A673 (cell line): ENCODE measurements around the gene LRRN2. TPM values are rescaled to one million over a fixed set of nuclear protein-coding genes. Genes with fewer than 3 reads are reported as not detected.

Experiments used
- BruUV-seq: library from RNA; stranded (reverse); fragments of 400-500 nt; replicated peaks from 2 replicates; lab custom pipeline; 2021; lab: Mats Ljungman, UMichigan
- CTCF ChIA-PET: fragments of 300-600 bp; sonication (Branson Sonifier 250); formaldehyde crosslinking; loops from one replicate; lab custom pipeline; 2022; ENCODE audit warnings: antibody characterized with exemption; lab: Charles Lee
- POLR2A ChIA-PET: fragments of 300-600 bp; sonication (Branson Sonifier 250); formaldehyde crosslinking; loops from one replicate; lab custom pipeline; 2022; ENCODE audit warnings: antibody characterized with exemption; ENCODE audit not compliant: low non-redundant PET; lab: Charles Lee
- DNase-seq: peaks from one replicate; pipeline ENCODE4 v3.0.0-alpha.2; 2015; ENCODE audit warnings: low spot score
- H3K27ac ChIP-seq: fragments of 200-600 bp; sonication (generic); 2 replicates; pipeline ENCODE4 v1.5.1; 2016; ENCODE audit warnings: mixed run types, low read depth, mild to moderate bottlenecking, mixed read lengths, antibody characterized with exemption, low read length; ENCODE audit not compliant: poor library complexity, severe bottlenecking
- H3K27me3 ChIP-seq: fragments of 200-600 bp; sonication (generic); replicated peaks from 2 replicates; pipeline ENCODE4 v1.6.1; 2017; ENCODE audit warnings: mixed run types, low read depth, mild to moderate bottlenecking, mixed read lengths, antibody characterized with exemption, low read length; ENCODE audit not compliant: insufficient read depth, poor library complexity
- H3K36me3 ChIP-seq: fragments of 200-600 bp; sonication (generic); 2 replicates; pipeline ENCODE4 v1.6.1; 2016; ENCODE audit warnings: mixed run types, mild to moderate bottlenecking, mixed read lengths, antibody characterized with exemption, low read length; ENCODE audit not compliant: insufficient read depth, poor library complexity, severe bottlenecking
- H3K4me1 ChIP-seq: fragments of 200-600 bp; sonication (generic); 2 replicates; pipeline ENCODE4 v1.6.1; 2017; ENCODE audit warnings: mixed run types, mild to moderate bottlenecking, mixed read lengths, antibody characterized with exemption, low read length; ENCODE audit not compliant: insufficient read depth, poor library complexity, severe bottlenecking
- H3K4me3 ChIP-seq: fragments of 200-600 bp; sonication (generic); 2 replicates; pipeline ENCODE4 v1.5.1; 2016; ENCODE audit warnings: low read depth, mixed run types, mild to moderate bottlenecking, mixed read lengths, low read length; ENCODE audit not compliant: poor library complexity, severe bottlenecking
- H3K9me3 ChIP-seq: fragments of 200-600 bp; sonication (generic); 2 replicates; pipeline ENCODE4 v1.6.1; 2016; ENCODE audit warnings: mixed run types, low read depth, mild to moderate bottlenecking, mixed read lengths, antibody characterized with exemption, low read length; ENCODE audit not compliant: poor library complexity, severe bottlenecking
- CTCF ChIP-seq: fragments of 300-800, 200-600 bp; sonication (generic); conservative IDR thresholded peaks from 2 replicates; pipeline ENCODE4 v1.5.1; 2017; ENCODE audit warnings: low read depth, mild to moderate bottlenecking, antibody characterized with exemption, low read length, moderate library complexity, mixed read lengths
- EZH2 ChIP-seq: fragments of 200-600 bp; sonication (generic); IDR thresholded peaks from 2 replicates; pipeline ENCODE4 v1.6.1; 2017; ENCODE audit warnings: borderline replicate concordance, low read depth, mild to moderate bottlenecking, mixed read lengths, antibody characterized with exemption, low read length; ENCODE audit not compliant: poor library complexity, severe bottlenecking
- intact Hi-C: fragments of 100-400 bp; cut with micrococcal nuclease; formaldehyde crosslinking; loops from one replicate; pipeline ENCODE4 v1.10.0; 2022; ENCODE audit not compliant: unreplicated experiment
- total RNA-seq: library from RNA; stranded (reverse); gene quantifications from 2 replicates; pipeline ENCODE4 v1.2.3, GENCODE V29; 2021

LRRN2 gene
- total RNA-seq, 1 experiment from 2014 or later, result not detected

GRCh38 chr1:204626381-204626780, 59.2 kb downstream of the LRRN2 start:
- intact Hi-C loops, result no loop called here
- Histone ChIP-seq H3K4me1 (no peaks in the 10 kb centered on the region), H3K27ac (no peak overlapping the region), H3K9me3 (no peaks in the 10 kb centered on the region), H3K36me3 (no peaks in the 10 kb centered on the region), H3K27me3 (no peaks in the 10 kb centered on the region), H3K4me3 (no peak overlapping the region)
- POLR2A ChIA-PET, result no interaction called here
- no TSS peak for BruUV-seq
- CTCF ChIA-PET, result no interaction called here
- TF ChIP-seq CTCF (no peak), EZH2 (no peak)
- DNase-seq, result no peak

- DNase-seq, result no peak
- POLR2A ChIA-PET, result no interaction called here
- Histone ChIP-seq H3K4me1 (no peaks in the 10 kb centered on the region), H3K27ac (no peak overlapping the region), H3K36me3 (no peaks in the 10 kb centered on the region), H3K9me3 (no peaks in the 10 kb centered on the region), H3K4me3 (no peak overlapping the region), H3K27me3 (no peaks in the 10 kb centered on the region)
- intact Hi-C loops, result no loop called here
- BruUV-seq, result no TSS peak
- no peak for TF ChIP-seq CTCF
- no peak for TF ChIP-seq EZH2
- CTCF ChIA-PET, result no interaction called here
Observed at GRCh38 chr1:204624631-204625216, 60.8 kb downstream of the LRRN2 start.

GRCh38 chr1:204623894-204624361, 61.6 kb downstream of the LRRN2 start:
- intact Hi-C loops, result no loop called here
- POLR2A ChIA-PET, result interaction anchor here (0.6 kb wide), 1 partner anchor 40 kb away, joined by 3 read pairs; no protein-coding TSS in a partner anchor
- no peaks in the 10 kb centered on the region for H3K27me3 ChIP-seq

More at GRCh38 chr1:204623894-204624361, 61.6 kb downstream of the LRRN2 start:
- no TSS peak for BruUV-seq
- CTCF ChIA-PET, result no interaction called here
- H3K4me1 ChIP-seq, result no peaks in the 10 kb centered on the region
- no peaks in the 10 kb centered on the region for H3K36me3 ChIP-seq
- TF ChIP-seq EZH2, result no peak
- TF ChIP-seq CTCF, result 0 out of 2 replicates have a peak, but pooled peaks have one; percentile 19
- no peak overlapping the region for H3K27ac ChIP-seq
- peak; percentile 29 for DNase-seq
- no peak overlapping the region for H3K4me3 ChIP-seq
- no peaks in the 10 kb centered on the region for H3K9me3 ChIP-seq
